ENCODE measurements around the gene NAV1.

NAV1 gene

GRCh38 chr1:201496296-201496690 is 42.6 kb upstream of the NAV1 start:
- Histone ChIP-seq H3K4me1 (ENCODE audit: low read depth, poor library complexity, severe bottlenecking) (no peaks in the 10 kb centered on the region), H3K27ac (no peak overlapping the region), H3K9ac (no peak overlapping the region)

GRCh38 chr1:201497935-201498509 is 40.9 kb upstream of the NAV1 start:
- no peaks in the 10 kb centered on the region for H3K27me3 ChIP-seq (ENCODE audit: insufficient read depth, low read depth)
- H3K4me3 ChIP-seq (IDR thresholded peaks at IDR 0.05; ENCODE audit: insufficient read depth, low read depth, low read length): no peak overlapping the region
- H3K36me3 ChIP-seq (ENCODE audit: insufficient read depth): no peaks in the 10 kb centered on the region
- no peak for TF ChIP-seq CTCF (conservative IDR thresholded peaks at IDR 0.05; ENCODE audit: low read depth, low read length)
- no peak overlapping the region for H2AFZ ChIP-seq (ENCODE audit: low read depth)
- no peaks in the 10 kb centered on the region for H3K4me1 ChIP-seq (ENCODE audit: low read depth, poor library complexity, severe bottlenecking)
- H3K27ac ChIP-seq: no peak overlapping the region
- H3K4me2 ChIP-seq: no peak overlapping the region
- no peaks in the 10 kb centered on the region for H3K79me2 ChIP-seq (ENCODE audit: insufficient read depth, low read depth)
- no peaks in the 10 kb centered on the region for H4K20me1 ChIP-seq (ENCODE audit: insufficient read depth)
- no peak overlapping the region for H3K9ac ChIP-seq

More at GRCh38 chr1:201496296-201496690, 42.6 kb upstream of the NAV1 start:
- H3K4me3 ChIP-seq (IDR thresholded peaks at IDR 0.05; ENCODE audit: insufficient read depth, low read depth, low read length): no peak overlapping the region
- no peaks in the 10 kb centered on the region for H3K27me3 ChIP-seq (ENCODE audit: insufficient read depth, low read depth)
- H3K4me2 ChIP-seq: no peak overlapping the region
- no peaks in the 10 kb centered on the region for H3K36me3 ChIP-seq (ENCODE audit: insufficient read depth)
- no peak for TF ChIP-seq CTCF (conservative IDR thresholded peaks at IDR 0.05; ENCODE audit: low read depth, low read length)
- H4K20me1 ChIP-seq (ENCODE audit: insufficient read depth): no peaks in the 10 kb centered on the region
- H3K79me2 ChIP-seq (ENCODE audit: insufficient read depth, low read depth): no peaks in the 10 kb centered on the region
- no peak overlapping the region for H2AFZ ChIP-seq (ENCODE audit: low read depth)

DNA sequence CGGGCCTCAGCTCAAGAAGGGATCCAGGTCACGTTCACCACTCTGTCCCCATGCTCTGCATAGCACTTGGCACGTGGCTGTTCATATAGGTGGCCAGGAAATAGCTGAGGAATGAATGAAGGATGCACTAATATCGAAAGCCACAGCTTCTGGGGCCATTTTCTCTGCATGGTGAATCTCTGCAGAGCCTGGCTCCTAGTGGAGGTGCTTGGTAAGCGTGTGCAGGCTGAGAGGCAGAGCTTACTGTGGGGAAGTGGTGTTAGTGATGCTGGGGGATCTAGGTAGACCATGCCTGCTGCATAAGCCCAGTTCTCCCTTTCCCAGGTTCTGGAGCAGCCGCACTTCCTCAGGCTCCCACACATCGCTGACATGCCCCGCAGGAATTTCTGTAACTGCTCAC is 40.3 kb upstream of the NAV1 start:
- H3K36me3 ChIP-seq (ENCODE audit: insufficient read depth): no peaks in the 10 kb centered on the region
- no peak overlapping the region for H3K9ac ChIP-seq
- H4K20me1 ChIP-seq (ENCODE audit: insufficient read depth): no peaks in the 10 kb centered on the region
- no peaks in the 10 kb centered on the region for H3K27me3 ChIP-seq (ENCODE audit: insufficient read depth, low read depth)
- no peaks in the 10 kb centered on the region; the same call in 1 of the 2 replicates for H3K79me2 ChIP-seq (ENCODE audit: insufficient read depth, low read depth)
- H3K4me2 ChIP-seq: no peak overlapping the region
- H3K27ac ChIP-seq: no peak overlapping the region
- H3K4me3 ChIP-seq (IDR thresholded peaks at IDR 0.05; ENCODE audit: insufficient read depth, low read depth, low read length): no peak overlapping the region
- no peaks in the 10 kb centered on the region for H3K4me1 ChIP-seq (ENCODE audit: low read depth, poor library complexity, severe bottlenecking)
- no peak for TF ChIP-seq CTCF (conservative IDR thresholded peaks at IDR 0.05; ENCODE audit: low read depth, low read length)
- H2AFZ ChIP-seq (ENCODE audit: low read depth): no peak overlapping the region

DNA sequence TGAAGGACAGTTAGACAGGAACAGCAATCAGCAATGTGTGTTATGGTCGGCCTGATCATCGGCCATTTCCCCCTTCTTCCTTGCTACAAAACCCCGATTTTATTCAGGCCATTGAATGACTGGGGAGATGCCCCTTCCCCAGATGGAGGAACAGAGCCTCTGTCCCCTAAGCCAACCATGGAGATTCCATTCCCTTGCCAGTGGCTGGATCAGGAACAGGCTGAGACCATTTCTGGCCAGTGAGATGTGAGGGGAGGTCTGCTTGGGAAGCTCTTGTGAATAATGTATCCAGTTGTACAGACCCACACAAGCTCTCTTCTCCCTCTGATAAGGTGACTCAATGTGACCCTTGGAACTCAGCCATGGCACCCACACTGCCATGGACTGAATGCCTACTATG is 39.7 kb upstream of the NAV1 start:
- Histone ChIP-seq H3K27ac (no peak overlapping the region), H2AFZ (ENCODE audit: low read depth) (no peak overlapping the region), H3K27me3 (ENCODE audit: insufficient read depth, low read depth) (no peaks in the 10 kb centered on the region), H3K79me2 (ENCODE audit: insufficient read depth, low read depth) (no peaks in the 10 kb centered on the region; the same call in 1 of the 2 replicates), H3K4me2 (no peak overlapping the region), H3K4me1 (ENCODE audit: low read depth, poor library complexity, severe bottlenecking) (peaks cover under 1% of the 10 kb centered on the region), H4K20me1 (ENCODE audit: insufficient read depth) (no peaks in the 10 kb centered on the region), H3K36me3 (ENCODE audit: insufficient read depth) (no peaks in the 10 kb centered on the region), H3K9ac (no peak overlapping the region), H3K4me3 (IDR thresholded peaks at IDR 0.05; ENCODE audit: insufficient read depth, low read depth, low read length) (no peak overlapping the region)
- TF ChIP-seq CTCF (conservative IDR thresholded peaks at IDR 0.05; ENCODE audit: low read depth, low read length): no peak
